ENCODE data around the gene PCDH9.
A peak's percentile ranks its signal among the peaks of the same experiment; 100 is the strongest.
"Not testable (repeated sequence)": the region's sequence is repeated elsewhere in the genome, so short reads cannot be mapped to it uniquely, and the experiment has no call there.

The PCDH9 gene

DNA sequence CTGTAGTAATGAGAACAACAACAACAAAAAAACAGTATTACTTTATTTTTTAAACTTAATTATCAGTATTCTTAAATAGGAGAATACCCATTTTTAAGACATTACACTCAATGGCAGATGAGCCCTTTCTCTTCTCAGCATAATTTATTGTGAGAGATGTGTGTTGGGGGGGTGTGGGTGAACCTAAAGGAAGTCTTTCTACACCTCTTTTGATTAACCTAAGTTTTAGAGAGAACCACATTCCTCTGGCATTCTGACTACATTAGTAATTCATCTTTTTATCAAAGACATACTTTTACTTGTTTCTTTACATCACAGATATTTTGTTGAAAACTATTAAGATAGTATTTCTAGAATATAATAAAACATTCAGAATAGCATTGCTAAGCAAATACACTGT lies 890.9 kb downstream of the PCDH9 start:
- DNase-seq (ENCODE audit: low spot score) = no peak

DNA sequence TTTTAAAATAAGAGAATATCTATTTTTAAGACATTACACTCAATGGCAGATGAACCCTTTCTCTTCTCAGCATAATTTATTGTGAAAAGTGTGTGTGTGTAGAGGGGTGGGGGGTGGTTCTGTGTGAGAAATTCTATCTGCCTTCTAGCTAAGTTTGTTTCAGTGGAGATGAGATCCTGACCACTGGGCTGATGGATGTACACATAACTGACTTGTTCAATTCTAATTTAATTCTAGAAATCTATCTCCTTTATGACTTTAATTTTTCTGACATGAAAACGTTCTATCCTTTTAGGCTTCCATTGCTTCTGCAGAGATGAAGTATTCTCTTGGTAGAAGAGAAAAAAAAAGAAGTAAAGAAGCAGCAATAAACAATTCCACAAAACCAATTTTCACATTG lies 891.6 kb downstream of the PCDH9 start:
- DNase-seq (ENCODE audit: low spot score) = no peak

- no peak for DNase-seq (ENCODE audit: low spot score)
These were observed 894.5 kb downstream of the PCDH9 start for GRCh38 chr13:66335626-66336025.

DNA sequence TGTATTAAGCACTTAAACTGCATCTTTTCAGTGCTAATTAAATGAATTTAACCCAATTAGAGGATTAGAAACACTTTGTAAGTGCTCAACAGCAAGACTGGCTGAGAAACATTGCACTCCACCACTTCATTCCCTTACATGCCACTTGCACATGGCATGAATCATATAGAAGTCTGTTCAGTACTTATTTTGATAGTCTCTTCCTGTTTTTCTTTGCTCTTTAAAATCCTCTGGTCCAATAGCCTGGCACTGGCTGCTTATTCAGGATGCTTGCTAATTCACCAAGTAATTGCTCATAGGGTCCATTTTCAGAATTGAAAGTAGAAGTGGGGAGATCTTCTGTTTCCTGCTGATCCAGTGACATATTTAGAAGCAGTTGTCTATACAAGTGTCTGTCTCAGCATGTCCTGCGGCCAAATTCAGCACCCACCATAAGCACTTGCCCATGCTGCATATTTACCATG lies 900.1 kb downstream of the PCDH9 start:
- DNase-seq (ENCODE audit: low spot score) = peak; percentile 17

DNA sequence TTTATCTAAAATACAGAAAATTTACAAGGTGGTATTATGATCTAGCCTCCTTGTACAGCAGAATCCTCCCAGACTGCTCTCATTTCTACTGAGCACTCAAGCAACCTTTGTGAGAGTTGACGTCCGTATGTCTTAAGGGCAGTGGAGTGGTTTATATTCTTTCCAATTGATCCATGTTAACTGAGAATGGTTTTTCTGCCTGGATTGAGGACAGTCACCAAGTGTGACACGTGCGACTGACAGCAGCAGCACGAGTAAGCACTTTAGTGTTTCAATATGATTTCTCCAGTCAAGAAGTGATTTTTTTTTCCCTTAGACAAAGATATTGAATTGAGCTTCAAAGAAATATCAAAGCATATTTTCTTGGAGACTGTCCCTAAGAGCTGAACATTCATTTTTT lies 901.7 kb downstream of the PCDH9 start:
- DNase-seq (ENCODE audit: low spot score) = no peak

DNA sequence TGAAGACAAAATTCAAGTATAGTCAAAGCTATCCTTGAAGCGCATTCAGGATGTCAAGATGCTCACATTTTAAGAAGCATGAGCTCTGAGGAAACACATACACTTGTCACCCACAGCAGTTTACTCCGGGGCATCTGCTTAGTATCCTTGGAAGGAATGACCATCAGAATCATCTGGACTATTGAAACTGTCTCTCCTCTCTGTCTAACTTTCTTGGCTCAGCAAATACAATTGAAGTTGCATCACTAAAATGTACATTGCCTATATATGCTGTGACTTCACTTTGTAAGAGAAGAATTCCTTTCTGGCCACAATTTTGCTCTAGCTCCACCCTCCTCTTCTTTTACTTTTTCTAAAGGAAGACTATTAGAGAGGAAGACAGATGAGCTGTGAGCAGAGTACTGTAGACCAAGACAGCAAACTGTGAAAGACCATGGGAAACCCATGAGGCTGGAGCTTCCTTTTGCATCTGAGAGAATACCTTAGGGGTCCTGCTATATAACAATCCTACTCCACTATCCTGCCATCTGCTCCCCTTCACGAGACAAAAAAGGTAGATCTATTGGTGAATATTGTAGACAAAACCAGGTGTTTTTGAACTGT lies 906.3 kb downstream of the PCDH9 start:
- no peak for DNase-seq (ENCODE audit: low spot score)

DNA sequence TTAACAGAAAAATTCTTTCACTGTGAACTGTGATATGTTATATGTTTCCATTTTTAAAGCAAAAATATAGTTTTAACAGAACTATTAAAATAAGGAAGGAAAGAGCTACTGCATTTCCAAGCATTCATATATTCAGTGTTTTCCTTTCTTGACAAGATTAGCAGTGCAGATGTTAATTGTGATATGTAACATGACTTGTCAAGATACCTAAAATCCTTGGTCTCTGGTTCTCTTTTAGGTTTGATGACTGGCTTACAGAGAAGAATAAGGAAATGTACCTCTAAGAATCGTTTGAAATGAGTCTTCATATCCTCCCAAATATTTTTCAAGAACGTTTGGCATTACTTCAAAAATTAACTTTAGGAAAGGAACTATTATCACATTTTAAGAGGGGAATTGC lies 907.2 kb downstream of the PCDH9 start:
- no peak for DNase-seq (ENCODE audit: low spot score)

GRCh38 chr13:66322193-66322740 lies 907.9 kb downstream of the PCDH9 start:
- DNase-seq (ENCODE audit: low spot score) = no peak

DNA sequence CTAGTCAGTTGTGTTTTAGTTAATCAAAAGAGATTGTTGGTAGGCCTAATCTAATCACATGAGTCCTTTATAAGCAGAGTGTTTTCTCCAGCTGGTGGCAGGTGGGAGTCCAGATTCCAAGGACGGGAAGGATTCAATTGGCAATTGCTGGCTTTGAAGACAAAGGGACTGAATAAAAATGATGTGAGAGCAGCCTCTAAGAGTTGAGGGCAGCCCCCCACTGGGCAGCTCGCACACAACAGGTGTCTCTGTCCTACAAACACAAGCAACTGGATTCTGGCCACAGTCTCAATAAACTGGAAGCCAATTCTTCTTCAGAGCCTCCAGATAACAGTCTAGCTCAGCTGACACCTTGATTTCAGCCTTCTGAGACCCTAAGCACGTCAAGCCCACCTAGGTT lies 915.2 kb downstream of the PCDH9 start:
- no peak for DNase-seq (ENCODE audit: low spot score)

DNA sequence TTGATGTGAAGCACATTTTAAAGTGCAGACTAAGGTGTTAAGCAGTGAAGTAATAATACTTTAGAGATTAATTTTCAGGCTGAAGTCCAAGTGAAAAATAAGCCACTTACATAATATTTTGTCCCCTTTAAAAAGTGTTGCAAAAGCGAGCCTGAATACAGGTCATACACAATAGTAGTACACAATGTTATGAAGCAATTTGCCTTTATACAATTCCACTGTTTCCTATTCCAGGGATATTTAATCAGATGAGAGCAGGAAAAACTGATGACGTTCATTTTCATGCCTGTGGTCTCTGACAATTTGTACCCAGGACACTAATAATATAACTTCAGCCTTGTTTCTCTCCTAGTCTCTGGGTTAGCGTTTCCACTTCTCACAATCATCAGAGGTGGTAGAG lies 916.7 kb downstream of the PCDH9 start:
- no peak for DNase-seq (ENCODE audit: low spot score)

GRCh38 chr13:66312312-66313087 lies 917.6 kb downstream of the PCDH9 start:
- no peak for DNase-seq (ENCODE audit: low spot score)

DNA sequence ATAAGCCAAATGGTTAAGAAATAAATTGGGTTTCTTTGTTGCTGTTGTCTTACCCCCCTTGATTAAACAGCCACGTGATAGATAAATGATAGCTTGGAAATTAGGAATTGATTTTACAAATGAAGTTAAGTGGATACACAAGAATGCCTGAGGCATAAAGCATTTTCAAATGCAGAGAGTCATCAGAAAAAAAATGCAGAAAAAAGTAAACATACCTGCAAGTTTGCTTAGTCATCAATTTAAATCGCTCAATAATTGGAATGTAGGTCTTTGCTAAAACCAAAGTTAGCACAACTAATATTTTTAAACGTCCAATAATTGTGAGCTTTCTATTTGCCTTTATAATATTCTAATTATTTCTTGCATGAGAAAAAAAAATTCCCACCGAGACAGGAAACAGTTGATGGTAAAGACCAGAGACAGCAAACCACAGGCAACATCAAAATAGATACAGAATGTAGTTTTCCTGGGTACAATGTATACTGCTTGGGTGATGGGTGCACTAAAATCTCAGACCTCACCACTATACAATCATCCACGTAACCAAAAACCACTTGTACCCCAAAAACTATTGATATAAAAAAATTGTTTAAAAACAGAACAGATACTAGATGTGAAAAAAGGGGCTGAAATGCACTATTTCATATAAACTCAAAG lies 924.0 kb downstream of the PCDH9 start:
- no peak for DNase-seq (ENCODE audit: low spot score)

DNA sequence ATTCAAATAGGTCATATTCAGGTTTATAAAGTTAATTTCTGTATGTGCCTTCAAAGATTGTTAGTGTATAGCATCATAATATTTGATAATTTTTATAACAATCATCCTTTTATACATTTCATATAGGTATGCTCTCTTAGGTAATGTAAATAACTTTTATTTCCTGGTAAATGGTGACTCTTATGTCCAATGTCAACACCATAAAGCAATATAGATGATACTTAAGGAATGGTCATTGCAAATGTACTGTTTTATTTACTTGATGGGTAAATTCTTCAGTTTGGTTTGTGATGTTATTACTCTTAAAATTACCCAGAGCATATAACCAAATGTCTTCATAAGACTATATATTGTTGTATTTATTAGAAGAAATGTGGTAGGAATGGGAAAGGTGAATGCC lies 928.7 kb downstream of the PCDH9 start:
- no peak for DNase-seq (ENCODE audit: low spot score)

GRCh38 chr13:66301006-66301405 lies 929.1 kb downstream of the PCDH9 start:
- no peak for DNase-seq (ENCODE audit: low spot score)

DNA sequence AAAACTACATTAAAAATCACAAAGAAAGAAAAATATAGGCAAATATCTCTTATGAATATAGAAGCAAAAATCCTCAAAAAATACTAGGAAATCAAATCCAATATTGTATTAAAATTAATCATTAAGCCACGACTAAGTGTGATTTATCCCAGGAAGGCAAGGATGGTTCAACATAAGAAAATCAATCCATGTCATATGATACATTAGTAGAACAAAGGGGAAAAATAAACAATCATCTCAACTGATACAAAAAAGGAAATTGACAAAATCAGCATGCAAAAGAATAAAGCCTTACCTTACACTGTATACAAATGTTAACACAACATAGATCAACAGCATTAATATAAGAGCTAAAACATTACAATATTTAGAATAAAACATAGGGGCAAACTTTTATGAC lies 933.3 kb downstream of the PCDH9 start:
- DNase-seq (ENCODE audit: low spot score) = no peak

- no peak for DNase-seq (ENCODE audit: low spot score)
These were observed 933.8 kb downstream of the PCDH9 start for GRCh38 chr13:66296328-66296727.

GRCh38 chr13:66286806-66287205 lies 943.3 kb downstream of the PCDH9 start:
- not testable (repeated sequence) for DNase-seq (ENCODE audit: low spot score)

DNA sequence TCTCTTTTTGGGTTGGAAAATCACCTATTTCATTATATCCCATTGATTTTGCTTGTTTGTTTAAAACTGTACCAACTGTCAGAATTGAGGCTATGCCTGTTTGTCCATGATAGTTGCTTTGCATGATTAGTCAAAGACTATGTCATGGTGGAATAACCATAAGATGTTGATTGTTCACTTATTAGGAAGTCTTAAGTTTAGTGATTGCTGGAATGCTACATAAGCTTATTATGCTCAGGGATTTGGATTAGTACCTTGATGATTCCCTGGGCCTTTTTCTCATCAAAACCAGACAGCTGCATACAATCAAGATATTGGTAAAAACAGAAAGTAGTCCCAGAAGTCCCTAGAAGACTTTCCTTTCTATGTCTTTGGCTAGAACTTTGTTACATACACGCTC lies 954.7 kb downstream of the PCDH9 start:
- DNase-seq (ENCODE audit: low spot score) = no peak

GRCh38 chr13:66273011-66273410 lies 957.1 kb downstream of the PCDH9 start:
- DNase-seq (ENCODE audit: low spot score) = no peak

DNA sequence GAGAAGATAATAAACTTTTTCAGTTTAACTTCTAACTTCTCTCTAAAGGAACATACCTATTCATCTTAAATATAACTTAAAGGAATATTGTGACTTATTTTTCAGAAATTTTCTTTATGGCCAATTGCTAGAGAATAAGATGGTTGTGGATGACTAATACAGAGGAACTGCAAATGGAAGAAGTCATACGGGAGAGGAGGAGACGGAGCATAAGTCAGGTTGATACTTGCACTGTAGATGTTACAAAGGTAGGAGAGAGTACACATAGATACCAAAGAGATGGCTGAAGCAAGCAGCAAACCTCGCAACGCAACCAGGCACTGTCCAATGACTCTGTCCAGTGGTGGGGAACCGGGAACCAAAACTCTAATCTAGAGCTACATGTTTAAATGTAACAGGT lies 963.4 kb downstream of the PCDH9 start:
- DNase-seq (ENCODE audit: low spot score) = no peak

GRCh38 chr13:66266348-66266747 lies 963.8 kb downstream of the PCDH9 start:
- DNase-seq (ENCODE audit: low spot score) = no peak

- no peak for DNase-seq (ENCODE audit: low spot score)
These were observed 964.8 kb downstream of the PCDH9 start for GRCh38 chr13:66265371-66265770.

GRCh38 chr13:66264971-66265370 lies 965.2 kb downstream of the PCDH9 start:
- DNase-seq (ENCODE audit: low spot score) = no peak

Data from putamen (tissue), 1 donor.